Dedifferentiated amniotic fluid mesenchymal stem cell (primary cell): ENCODE measurements around the gene KIF2A.
A peak's percentile ranks its signal among the peaks of the same experiment; 100 is the strongest.

Experiments
- DNase-seq: peaks from one replicate; pipeline ENCODE4 v3.0.0-alpha.2; 2016; ENCODE audit errors: extremely low spot score

KIF2A gene

GRCh38 chr5:62328772-62329491 is 22.9 kb downstream of the KIF2A start:
- DNase-seq = no peak

- DNase-seq = no peak
Measured at GRCh38 chr5:62330302-62330701, 24.3 kb downstream of the KIF2A start.

GRCh38 chr5:62331921-62332320 is 25.9 kb downstream of the KIF2A start:
- DNase-seq = no peak

GRCh38 chr5:62333250-62333794 is 27.3 kb downstream of the KIF2A start:
- no peak for DNase-seq

- DNase-seq = no peak
Measured at GRCh38 chr5:62334082-62334481, 28.1 kb downstream of the KIF2A start.

GRCh38 chr5:62340392-62340791 is 34.4 kb downstream of the KIF2A start:
- DNase-seq = no peak

- DNase-seq = no peak
Measured at GRCh38 chr5:62340979-62341378, 35.0 kb downstream of the KIF2A start.

GRCh38 chr5:62341783-62342475 is 35.9 kb downstream of the KIF2A start:
- no peak for DNase-seq

- DNase-seq = no peak
Measured at GRCh38 chr5:62342476-62342837, 36.5 kb downstream of the KIF2A start.

GRCh38 chr5:62343428-62343827 is 37.4 kb downstream of the KIF2A start:
- DNase-seq = no peak

- DNase-seq = no peak
Measured at GRCh38 chr5:62346748-62347147, 40.7 kb downstream of the KIF2A start.

- no peak for DNase-seq
Measured at GRCh38 chr5:62347928-62348327, 41.9 kb downstream of the KIF2A start.

GRCh38 chr5:62348723-62349481 is 42.9 kb downstream of the KIF2A start:
- DNase-seq = no peak

- peak; percentile 62 for DNase-seq
Measured at GRCh38 chr5:62354028-62354874, 48.2 kb downstream of the KIF2A start.

GRCh38 chr5:62362701-62363100 is 56.7 kb downstream of the KIF2A start:
- DNase-seq = no peak

GRCh38 chr5:62369039-62369438 is 63.0 kb downstream of the KIF2A start:
- DNase-seq = no peak

GRCh38 chr5:62371409-62371808 is 65.4 kb downstream of the KIF2A start:
- no peak for DNase-seq

- DNase-seq = no peak
Measured at GRCh38 chr5:62372600-62372999, 66.6 kb downstream of the KIF2A start.

- DNase-seq = no peak
Measured at GRCh38 chr5:62373382-62373781, 67.4 kb downstream of the KIF2A start.

- no peak for DNase-seq
Measured at GRCh38 chr5:62374090-62374489, 68.1 kb downstream of the KIF2A start.

- no peak for DNase-seq
Measured at GRCh38 chr5:62375627-62376026, 69.6 kb downstream of the KIF2A start.

GRCh38 chr5:62376064-62376463 is 70.1 kb downstream of the KIF2A start:
- no peak for DNase-seq
